Tibial nerve (tissue), 3 donors: Measurements from ENCODE around the gene RPTOR.

Source experiments
- POLR2A ChIP-seq, 2 donors: fragments of 450-650 bp; IDR thresholded peaks; one replicate each; pipeline ENCODE4 v1.6.1; 2017; ENCODE audit warnings: antibody characterized with exemption in 2 of 2, mild to moderate bottlenecking in 2 of 2, moderate library complexity in 2 of 2
- TF ChIP-seq, protein P1 (sequence below), 5 experiments: fragments of 200-600 bp in 3 of 5; fragments of 450-650 bp in 2 of 5; sonication (generic) in 3 of 5; IDR thresholded peaks; one replicate each; pipeline ENCODE4 v1.5.1; 2016 to 2019; ENCODE audit warnings: antibody characterized with exemption in 5 of 5, mild to moderate bottlenecking in 3 of 5, moderate library complexity in 2 of 5

DNA sequence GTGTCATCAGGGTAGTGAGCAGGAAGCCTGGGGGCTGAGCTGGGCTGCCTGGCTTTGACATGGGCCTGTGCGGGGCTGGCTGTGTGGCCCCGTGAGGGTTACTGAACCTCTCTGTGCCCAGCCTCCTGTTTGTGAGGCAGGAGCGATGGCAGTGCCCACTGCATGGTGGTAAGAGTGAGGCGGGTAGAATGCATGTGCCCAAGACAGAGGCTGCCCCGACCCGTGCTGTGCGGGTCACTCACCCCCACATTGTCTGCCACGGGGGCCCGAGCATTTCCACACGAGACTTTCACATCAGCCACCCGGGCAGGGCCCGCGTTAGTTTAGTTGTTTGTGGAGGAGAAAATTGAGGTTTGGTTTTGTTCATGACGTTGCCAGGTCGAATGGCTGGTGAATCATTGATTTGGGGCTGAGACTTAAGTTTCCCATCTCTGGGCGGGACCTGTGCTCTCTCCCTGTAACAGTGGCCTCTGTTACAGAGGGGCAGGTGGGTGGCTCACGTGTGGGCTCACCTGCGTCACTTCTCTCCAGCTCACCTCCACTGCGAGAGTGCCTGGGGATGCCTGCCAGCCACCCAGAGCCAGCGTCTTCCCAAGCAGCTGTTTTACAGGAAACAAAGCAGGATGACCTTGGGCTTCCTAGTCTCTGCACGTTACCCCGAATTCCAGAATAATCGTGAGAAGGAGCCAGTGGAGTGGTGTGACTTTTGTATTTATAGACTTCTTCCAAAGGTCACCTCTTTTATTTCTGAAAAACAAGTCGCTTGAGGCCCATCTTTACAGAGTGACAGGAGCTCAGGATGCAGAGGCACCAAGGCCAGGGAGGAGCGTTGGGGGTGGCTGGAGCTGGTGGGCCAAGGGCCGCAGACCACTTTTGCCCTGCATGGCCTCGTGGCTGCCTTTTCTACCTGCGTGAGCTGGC, 150.6 kb downstream of the RPTOR start:
- TF ChIP-seq, protein P1, sequence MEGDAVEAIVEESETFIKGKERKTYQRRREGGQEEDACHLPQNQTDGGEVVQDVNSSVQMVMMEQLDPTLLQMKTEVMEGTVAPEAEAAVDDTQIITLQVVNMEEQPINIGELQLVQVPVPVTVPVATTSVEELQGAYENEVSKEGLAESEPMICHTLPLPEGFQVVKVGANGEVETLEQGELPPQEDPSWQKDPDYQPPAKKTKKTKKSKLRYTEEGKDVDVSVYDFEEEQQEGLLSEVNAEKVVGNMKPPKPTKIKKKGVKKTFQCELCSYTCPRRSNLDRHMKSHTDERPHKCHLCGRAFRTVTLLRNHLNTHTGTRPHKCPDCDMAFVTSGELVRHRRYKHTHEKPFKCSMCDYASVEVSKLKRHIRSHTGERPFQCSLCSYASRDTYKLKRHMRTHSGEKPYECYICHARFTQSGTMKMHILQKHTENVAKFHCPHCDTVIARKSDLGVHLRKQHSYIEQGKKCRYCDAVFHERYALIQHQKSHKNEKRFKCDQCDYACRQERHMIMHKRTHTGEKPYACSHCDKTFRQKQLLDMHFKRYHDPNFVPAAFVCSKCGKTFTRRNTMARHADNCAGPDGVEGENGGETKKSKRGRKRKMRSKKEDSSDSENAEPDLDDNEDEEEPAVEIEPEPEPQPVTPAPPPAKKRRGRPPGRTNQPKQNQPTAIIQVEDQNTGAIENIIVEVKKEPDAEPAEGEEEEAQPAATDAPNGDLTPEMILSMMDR (IDR thresholded peaks at IDR 0.05), result no peak
- no peak for TF ChIP-seq POLR2A (IDR thresholded peaks at IDR 0.05)
